Epithelial cell of proximal tubule (primary cell): ENCODE results near the gene KRTAP2-2. TPM values are rescaled to one million over a fixed set of nuclear protein-coding genes. Genes with fewer than 3 reads are reported as not detected.
A peak's percentile ranks its signal among the peaks of the same experiment; 100 is the strongest.
"Not testable (repeated sequence)": the region's sequence is repeated elsewhere in the genome, so short reads cannot be mapped to it uniquely, and the experiment has no call there.

Experiments used
- DNase-seq: peaks from one replicate; pipeline ENCODE4 v3.0.0-alpha.2; 2011; ENCODE audit warnings: low read depth
- H3K4me3 ChIP-seq: 2 replicates; pipeline ENCODE4 v1.5.1; 2011; ENCODE audit warnings: low read depth, mild to moderate bottlenecking, low read length
- total RNA-seq: library from RNA; depleted of rRNA; stranded (reverse); fragments of >200 nt; gene quantifications from 2 replicates; pipeline ENCODE4 v1.2.3, GENCODE V29; 2015
- TF ChIP-seq, protein P1 (sequence below): conservative IDR thresholded peaks from 2 replicates; pipeline ENCODE4 v1.5.1; 2012; ENCODE audit warnings: low read depth, mild to moderate bottlenecking, low read length

The KRTAP2-2 gene, protein sequence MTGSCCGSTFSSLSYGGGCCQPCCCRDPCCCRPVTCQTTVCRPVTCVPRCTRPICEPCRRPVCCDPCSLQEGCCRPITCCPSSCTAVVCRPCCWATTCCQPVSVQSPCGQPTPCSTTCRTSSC
- not detected in 2 replicates for total RNA-seq

DNA sequence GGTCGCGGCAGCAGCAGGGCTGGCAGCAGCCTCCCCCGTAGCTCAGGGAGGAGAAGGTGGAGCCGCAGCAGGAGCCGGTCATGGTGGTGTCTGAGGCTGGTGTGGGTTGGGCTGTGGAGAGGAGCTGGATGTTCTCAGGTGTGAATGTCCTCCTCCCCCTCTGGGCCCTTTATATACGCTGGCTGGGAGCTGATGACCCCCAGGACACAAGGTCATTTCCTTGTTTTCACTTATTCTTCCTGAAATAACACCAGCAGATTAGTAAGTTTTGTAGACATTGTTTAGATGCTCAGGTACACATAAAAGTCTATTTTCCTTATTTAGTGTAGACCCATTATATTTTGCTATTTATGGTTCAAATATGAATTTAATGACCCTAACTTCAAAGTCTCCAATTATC is at the start of gene KRTAP2-2:
KRTAP2-2 (minus strand) TSS at position 101 of the 400 bp plus-strand sequence; CDS start at position 82, 19 bp downstream.
- not testable (repeated sequence) for H3K4me3 ChIP-seq, DNase-seq

DNA sequence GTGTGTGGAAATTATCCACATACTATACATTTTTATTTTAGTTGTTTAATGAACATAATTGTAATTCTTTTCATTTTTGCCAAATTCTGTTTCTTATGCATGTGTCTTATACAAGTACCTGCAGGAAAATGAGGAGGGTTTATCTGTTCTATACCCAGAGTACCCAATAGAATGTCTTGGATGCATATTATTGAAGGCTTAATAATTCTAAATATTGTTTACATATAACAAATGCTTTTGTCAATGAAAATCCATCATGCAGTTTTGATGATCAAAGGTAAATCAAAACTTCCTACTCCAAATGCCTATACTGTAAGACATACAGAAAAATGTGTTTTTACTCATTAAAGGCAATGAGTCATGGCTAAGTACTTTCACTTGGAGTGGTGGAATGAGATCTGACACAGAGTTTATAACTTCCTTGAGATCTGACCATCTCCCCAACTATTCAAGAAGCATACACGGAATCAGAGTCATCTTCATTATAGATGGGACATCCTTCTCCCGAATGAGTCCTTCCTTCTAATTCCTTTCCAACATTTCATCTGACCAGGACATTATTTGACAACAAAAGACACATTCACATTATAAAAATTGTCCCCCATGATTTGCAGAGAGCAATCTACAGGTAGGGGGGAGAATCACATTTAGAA is 49.5 kb upstream of the KRTAP2-2 start:
- DNase-seq = peak; percentile 7
- H3K4me3 ChIP-seq = not testable (repeated sequence)

DNA sequence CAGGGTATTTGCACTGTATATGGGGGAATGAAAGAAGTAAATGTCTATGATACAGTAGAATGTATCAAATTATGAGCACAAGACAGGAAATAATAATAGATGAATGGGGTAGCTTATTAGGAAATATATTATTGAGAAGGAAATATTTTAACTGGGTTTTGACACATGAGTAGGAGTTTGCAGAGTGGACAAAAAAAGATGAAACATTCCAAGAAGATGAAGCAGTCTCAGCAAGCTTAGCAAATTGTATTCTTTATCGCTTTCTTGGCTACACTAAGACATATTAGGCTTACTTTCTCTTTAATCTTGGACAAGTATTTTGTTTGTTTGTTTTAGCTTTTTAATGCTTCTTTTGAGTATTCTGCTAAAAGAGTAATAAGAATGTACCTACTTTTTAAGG is 48.9 kb upstream of the KRTAP2-2 start:
- no peak for DNase-seq
- TF ChIP-seq, protein P1, sequence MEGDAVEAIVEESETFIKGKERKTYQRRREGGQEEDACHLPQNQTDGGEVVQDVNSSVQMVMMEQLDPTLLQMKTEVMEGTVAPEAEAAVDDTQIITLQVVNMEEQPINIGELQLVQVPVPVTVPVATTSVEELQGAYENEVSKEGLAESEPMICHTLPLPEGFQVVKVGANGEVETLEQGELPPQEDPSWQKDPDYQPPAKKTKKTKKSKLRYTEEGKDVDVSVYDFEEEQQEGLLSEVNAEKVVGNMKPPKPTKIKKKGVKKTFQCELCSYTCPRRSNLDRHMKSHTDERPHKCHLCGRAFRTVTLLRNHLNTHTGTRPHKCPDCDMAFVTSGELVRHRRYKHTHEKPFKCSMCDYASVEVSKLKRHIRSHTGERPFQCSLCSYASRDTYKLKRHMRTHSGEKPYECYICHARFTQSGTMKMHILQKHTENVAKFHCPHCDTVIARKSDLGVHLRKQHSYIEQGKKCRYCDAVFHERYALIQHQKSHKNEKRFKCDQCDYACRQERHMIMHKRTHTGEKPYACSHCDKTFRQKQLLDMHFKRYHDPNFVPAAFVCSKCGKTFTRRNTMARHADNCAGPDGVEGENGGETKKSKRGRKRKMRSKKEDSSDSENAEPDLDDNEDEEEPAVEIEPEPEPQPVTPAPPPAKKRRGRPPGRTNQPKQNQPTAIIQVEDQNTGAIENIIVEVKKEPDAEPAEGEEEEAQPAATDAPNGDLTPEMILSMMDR = no peak

DNA sequence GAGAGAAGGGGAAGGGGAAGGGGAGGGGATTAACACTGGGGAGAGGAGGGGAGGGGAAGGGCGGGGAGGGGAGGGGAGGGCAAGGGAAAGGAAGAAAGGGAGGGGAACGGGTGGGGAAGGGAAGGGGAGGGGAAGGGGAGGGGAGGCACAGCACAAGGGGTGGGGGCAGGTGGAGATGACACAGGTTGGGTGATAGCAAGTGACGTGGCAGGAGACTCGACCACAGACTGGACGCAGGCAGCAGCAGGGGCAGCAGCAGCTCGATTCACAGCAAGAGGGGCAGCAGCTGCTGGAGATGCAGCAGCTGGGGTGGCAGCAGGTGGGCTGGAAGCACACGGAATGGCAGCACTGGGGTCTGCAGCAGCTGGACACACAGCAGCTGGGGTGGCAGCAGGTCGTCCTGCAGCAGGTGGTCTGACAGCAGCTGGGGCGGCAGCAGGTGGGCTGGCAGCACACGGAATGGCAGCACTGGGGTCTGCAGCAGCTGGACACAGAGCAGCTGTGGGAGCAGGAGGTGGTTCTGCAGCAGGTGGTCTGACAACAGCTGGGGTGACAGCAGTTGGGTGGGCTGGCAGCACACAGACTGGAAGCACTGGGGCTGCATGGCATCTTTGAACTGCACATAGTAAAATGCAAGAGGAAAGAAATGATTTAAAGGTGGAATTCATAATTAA is 46.7 kb upstream of the KRTAP2-2 start, which contains the start of gene KRTAP4-16:
KRTAP4-16 (minus strand) TSS at position 624 of the 674 bp plus-strand sequence; CDS start at position 624, 0 bp downstream.
- TF ChIP-seq, protein P1 = no peak
- DNase-seq = no peak
- no peak within 1 kb of the TSS for H3K4me3 ChIP-seq

More for the DNA sequence above, 48.9 kb upstream of the KRTAP2-2 start:
- no peak overlapping the region for H3K4me3 ChIP-seq

DNA sequence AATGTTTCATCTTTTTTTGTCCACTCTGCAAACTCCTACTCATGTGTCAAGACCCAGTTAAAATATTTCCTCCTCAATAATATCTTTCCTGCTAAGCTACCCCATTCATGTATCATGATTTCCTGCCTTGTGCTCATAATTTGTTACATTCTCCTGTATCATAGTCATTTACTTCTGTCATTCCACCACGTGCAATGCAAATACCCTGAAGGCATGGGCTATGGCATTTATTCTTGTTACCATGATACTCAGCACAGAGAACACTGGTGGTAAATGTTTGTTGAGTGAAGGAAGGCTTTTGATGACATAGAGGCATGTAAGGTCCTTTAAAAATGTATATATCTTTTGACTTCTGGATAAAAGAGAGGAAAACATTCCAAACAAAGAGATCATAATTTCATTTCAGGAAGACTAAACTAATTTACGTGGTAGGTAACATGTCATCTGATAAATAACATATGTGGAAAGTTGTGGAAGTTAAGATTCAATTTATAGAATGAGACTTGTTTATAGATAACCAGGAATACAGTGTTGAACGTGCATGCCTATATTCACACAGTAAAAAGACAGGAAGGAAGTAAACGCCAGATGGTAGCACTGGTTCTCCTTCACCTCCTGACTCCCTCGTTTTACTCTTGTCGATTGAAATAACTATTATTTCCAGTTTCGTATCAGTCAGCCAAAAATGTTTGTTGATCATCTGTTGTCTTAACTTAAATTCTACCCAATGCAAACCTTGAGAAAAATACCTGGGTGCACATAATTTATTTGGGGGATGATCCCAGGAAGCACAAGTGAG is 44.9 kb upstream of the KRTAP2-2 start:
- DNase-seq, H3K4me3 ChIP-seq: not testable (repeated sequence)

DNA sequence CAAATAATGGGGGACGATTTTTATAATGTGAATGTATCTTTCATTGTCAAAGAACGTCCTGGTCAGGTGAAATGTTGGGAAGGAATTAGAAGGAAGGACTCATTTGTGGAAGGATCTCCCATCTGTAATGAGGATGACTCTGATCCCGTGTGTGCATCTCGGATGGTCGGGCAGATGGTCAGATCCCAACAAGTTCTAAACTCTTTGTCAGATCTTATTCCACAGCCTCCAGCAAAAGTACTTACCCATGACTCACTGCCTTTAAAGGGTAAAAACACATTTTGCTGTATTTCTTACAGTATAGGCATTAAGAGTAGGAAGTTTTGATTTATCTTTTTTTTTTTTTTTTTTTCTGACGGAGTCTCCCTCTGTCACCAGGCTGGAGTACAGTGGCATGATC is 43.5 kb upstream of the KRTAP2-2 start:
- no peak overlapping the region for H3K4me3 ChIP-seq
- TF ChIP-seq, protein P1 = no peak
- DNase-seq = no peak

DNA sequence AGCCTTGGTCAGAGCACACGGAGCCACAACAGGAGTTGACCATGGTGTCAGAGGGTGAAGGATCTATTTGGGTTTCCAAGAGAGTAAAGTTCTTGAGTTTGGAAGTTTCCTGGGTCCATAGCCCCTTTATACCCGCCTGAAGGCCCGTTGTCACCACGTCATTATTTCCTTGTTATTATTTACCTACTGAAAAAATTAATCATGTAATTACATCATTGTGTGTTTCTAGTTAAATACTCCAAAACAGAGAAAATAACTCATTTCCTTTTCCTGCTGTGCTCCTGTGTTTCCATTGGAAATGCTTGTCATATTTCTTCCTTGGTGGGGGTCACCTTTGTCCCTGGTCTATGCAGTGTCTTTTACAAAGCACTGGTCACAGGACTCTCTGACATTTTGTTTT is 43.0 kb upstream of the KRTAP2-2 start, which contains the start of gene KRTAP4-8:
KRTAP4-8 (minus strand) TSS at position 101 of the 400 bp plus-strand sequence; CDS start at position 43, 58 bp downstream.
- TF ChIP-seq, protein P1 = no peak
- DNase-seq = no peak

DNA sequence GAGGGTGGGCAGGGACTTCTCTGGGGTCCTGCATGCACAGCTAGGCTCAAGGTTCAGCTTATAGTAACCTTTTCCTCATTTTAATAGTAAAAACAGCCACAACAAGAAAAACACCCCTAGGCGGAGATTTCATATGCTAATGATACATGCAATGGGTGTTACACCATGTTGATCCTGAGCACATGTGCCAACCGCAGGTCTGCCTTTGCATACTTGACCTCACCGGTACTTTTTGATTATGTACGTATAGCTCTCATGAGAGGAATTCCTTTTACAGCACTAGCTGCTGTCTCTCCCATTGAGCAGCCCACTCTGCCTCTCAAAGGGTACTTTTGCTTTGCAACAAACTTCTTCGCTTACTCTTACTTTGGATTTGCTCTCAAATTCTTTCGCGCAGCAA is 41.0 kb upstream of the KRTAP2-2 start:
- TF ChIP-seq, protein P1 = no peak
- no peak overlapping the region for H3K4me3 ChIP-seq
- DNase-seq = no peak

More for the DNA sequence above, 43.0 kb upstream of the KRTAP2-2 start, which contains the start of gene KRTAP4-8:
- no peak within 1 kb of the TSS for H3K4me3 ChIP-seq

DNA sequence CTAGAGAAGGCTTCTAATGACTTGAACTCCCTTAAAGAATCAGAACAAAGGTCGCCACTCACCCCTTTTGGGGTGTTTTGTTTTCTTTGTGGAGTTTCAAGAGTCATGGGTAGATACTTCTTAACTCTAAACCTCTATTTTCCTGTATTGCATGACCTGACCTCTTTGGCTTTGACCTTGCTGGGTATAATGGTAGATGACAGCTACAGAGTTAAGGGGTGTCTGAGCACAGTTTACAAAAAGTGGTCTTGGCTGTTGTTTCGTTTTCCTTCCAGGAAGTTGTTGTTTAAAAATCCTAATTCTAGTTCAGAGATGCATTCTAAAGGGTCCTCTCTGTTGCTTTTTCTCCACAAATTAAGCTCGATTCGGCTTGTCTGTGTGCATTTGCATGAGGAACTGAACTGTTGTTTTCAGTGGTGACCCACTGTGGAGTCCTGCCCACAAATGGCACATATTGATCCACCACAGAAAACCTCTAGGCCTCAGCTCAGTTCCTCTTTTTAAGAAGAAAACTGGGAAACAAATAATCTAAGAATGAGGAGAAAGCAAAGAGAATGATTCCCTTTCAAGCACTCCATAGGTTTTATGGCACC is 33.8 kb upstream of the KRTAP2-2 start:
- H3K4me3 ChIP-seq, DNase-seq: not testable (repeated sequence)

DNA sequence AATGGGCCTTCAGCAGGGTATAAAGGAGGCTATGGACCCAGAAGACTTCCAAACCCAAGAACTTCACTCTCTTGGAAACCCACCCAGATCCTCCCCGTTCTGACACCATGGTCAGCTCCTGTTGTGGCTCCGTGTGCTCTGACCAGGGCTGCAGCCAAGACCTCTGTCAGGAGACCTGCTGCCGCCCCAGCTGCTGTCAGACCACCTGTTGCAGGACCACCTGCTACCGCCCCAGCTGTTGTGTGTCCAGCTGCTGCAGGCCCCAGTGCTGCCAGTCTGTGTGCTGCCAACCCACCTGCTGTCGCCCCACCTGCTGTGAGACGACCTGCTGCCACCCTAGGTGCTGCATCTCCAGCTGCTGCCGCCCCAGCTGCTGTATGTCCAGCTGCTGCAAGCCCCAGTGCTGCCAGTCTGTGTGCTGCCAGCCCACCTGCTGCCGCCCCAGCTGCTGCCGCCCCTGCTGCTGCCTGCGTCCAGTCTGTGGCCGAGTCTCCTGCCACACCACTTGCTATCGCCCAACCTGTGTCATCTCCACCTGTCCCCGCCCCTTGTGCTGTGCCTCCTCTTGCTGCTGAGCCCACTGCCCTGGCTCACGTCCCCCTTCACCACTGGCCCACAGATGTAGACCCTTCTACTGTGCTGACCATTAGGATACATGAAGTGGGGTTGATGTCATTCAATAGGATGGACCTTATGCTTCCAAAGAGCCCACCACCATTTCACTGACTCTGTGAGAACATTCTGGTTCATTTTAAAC is 29.2 kb upstream of the KRTAP2-2 start, which contains the start of gene KRTAP4-7:
KRTAP4-7 (plus strand) TSS at position 51 of the 757 bp plus-strand sequence; CDS start at position 108, 57 bp downstream.
- not testable (repeated sequence) for H3K4me3 ChIP-seq, DNase-seq
